HL-60/S4 treated with phorbol 12-myristate 13-acetate at 8.2 ng/mL for 4 days and 3 days (cell line): ENCODE measurements around the gene RIT2.

Experiments used
- in situ Hi-C: fragments of 300-500 bp; cut with MboI; formaldehyde crosslinking; loops from 2 replicates; pipeline ENCODE4 v1.15.0; 2022; ENCODE audit warnings: low sequenced_read_pairs

RIT2 gene

GRCh38 chr18:43017622-43018021 is 97.9 kb downstream of the RIT2 start:
- in situ Hi-C loops, result no loop called here

GRCh38 chr18:43013486-43013885 is 102.0 kb downstream of the RIT2 start:
- in situ Hi-C loops, result no loop called here

GRCh38 chr18:43012951-43013350 is 102.5 kb downstream of the RIT2 start:
- in situ Hi-C loops, result no loop called here

GRCh38 chr18:43010611-43011010 is 104.9 kb downstream of the RIT2 start:
- in situ Hi-C loops, result no loop called here

- in situ Hi-C loops, result no loop called here
Measured at GRCh38 chr18:43009674-43010073, 105.8 kb downstream of the RIT2 start.

- in situ Hi-C loops, result no loop called here
Measured at GRCh38 chr18:43007365-43007764, 108.1 kb downstream of the RIT2 start.

GRCh38 chr18:43004421-43004820 is 111.1 kb downstream of the RIT2 start:
- in situ Hi-C loops, result no loop called here

- in situ Hi-C loops, result no loop called here
Measured at GRCh38 chr18:43001821-43002220, 113.7 kb downstream of the RIT2 start.

GRCh38 chr18:42996824-42997223 is 118.7 kb downstream of the RIT2 start:
- in situ Hi-C loops, result no loop called here

- in situ Hi-C loops, result no loop called here
Measured at GRCh38 chr18:42980426-42980825, 135.1 kb downstream of the RIT2 start.

- in situ Hi-C loops, result no loop called here
Measured at GRCh38 chr18:42977982-42978637, 137.4 kb downstream of the RIT2 start.

GRCh38 chr18:42976869-42977590 is 138.5 kb downstream of the RIT2 start:
- in situ Hi-C loops, result no loop called here

- in situ Hi-C loops, result no loop called here
Measured at GRCh38 chr18:42969366-42969765, 146.1 kb downstream of the RIT2 start.

GRCh38 chr18:42961298-42961697 is 154.2 kb downstream of the RIT2 start:
- in situ Hi-C loops, result no loop called here

GRCh38 chr18:42959528-42959927 is 156.0 kb downstream of the RIT2 start:
- in situ Hi-C loops, result no loop called here

GRCh38 chr18:42958353-42958752 is 157.1 kb downstream of the RIT2 start:
- in situ Hi-C loops, result no loop called here

GRCh38 chr18:42956287-42956686 is 159.2 kb downstream of the RIT2 start:
- in situ Hi-C loops, result no loop called here

GRCh38 chr18:42954887-42955286 is 160.6 kb downstream of the RIT2 start:
- in situ Hi-C loops, result no loop called here

- in situ Hi-C loops, result no loop called here
Measured at GRCh38 chr18:42953306-42953705, 162.2 kb downstream of the RIT2 start.

GRCh38 chr18:42950732-42951131 is 164.8 kb downstream of the RIT2 start:
- in situ Hi-C loops, result no loop called here

- in situ Hi-C loops, result no loop called here
Measured at GRCh38 chr18:42948831-42949230, 166.7 kb downstream of the RIT2 start.

- in situ Hi-C loops, result no loop called here
Measured at GRCh38 chr18:42941860-42942259, 173.6 kb downstream of the RIT2 start.

- in situ Hi-C loops, result no loop called here
Measured at GRCh38 chr18:42941021-42941420, 174.5 kb downstream of the RIT2 start.
